Suprapubic skin (tissue), 4 donors: ENCODE results near the gene POLR2I. TPM values are rescaled to one million over a fixed set of nuclear protein-coding genes. Genes with fewer than 3 reads are reported as not detected.
"Not testable (repeated sequence)": the region's sequence is repeated elsewhere in the genome, so short reads cannot be mapped to it uniquely, and the experiment has no call there.

Source experiments
- DNase-seq, 2 donors: peaks; one replicate each; pipeline ENCODE4 v3.0.0-alpha.2; 2019; ENCODE audit warnings: low spot score in 2 of 2
- H3K27ac ChIP-seq: fragments of 200-600 bp; sonication (generic); one replicate; pipeline ENCODE4 v1.5.1; 2019
- H3K27me3 ChIP-seq: fragments of 200-600 bp; sonication (generic); one replicate; pipeline ENCODE4 v1.5.1; 2019
- H3K36me3 ChIP-seq: fragments of 200-600 bp; sonication (generic); one replicate; pipeline ENCODE4 v1.5.1; 2019
- H3K4me1 ChIP-seq: fragments of 200-600 bp; sonication (generic); one replicate; pipeline ENCODE4 v1.5.1; 2019
- H3K4me3 ChIP-seq: fragments of 200-600 bp; sonication (generic); one replicate; pipeline ENCODE4 v1.5.1; 2019; ENCODE audit warnings: mild to moderate bottlenecking
- H3K9me3 ChIP-seq: fragments of 200-600 bp; sonication (generic); one replicate; pipeline ENCODE4 v1.5.1; 2019
- EP300 ChIP-seq: sonication (generic); formaldehyde crosslinking; IDR thresholded peaks from one replicate; pipeline ENCODE4 v1.6.1; 2017; ENCODE audit warnings: antibody characterized with exemption
- POLR2A ChIP-seq, 2 donors: fragments of 450-650 bp; IDR thresholded peaks; one replicate each; pipeline ENCODE4 v1.6.1; 2017; ENCODE audit warnings: antibody characterized with exemption in 2 of 2, mild to moderate bottlenecking in 2 of 2, moderate library complexity in 2 of 2
- POLR2AphosphoS5 ChIP-seq, 3 donors: sonication (generic); formaldehyde crosslinking; IDR thresholded peaks; one replicate each; pipeline ENCODE4 v1.6.1; 2017; ENCODE audit warnings: antibody characterized with exemption in 3 of 3
- WGBS: methylation state at CpG from one replicate; pipeline ENCODE4 v1.1.5; 2018; 5-methylcytosine and 5-hydroxymethylcytosine counted together
- total RNA-seq, 4 donors: library from RNA; depleted of rRNA; stranded (reverse); fragments of >200 nt; gene quantifications; one replicate each; pipeline ENCODE4 v1.1.0, GENCODE V29; 2016
- TF ChIP-seq, protein P1 (sequence below), 2 donors: fragments of 200-600 bp in 1 of 2; fragments of 450-650 bp in 1 of 2; sonication (generic) in 1 of 2; IDR thresholded peaks; one replicate each; pipeline ENCODE4 v1.5.1; 2016 to 2019; ENCODE audit warnings: antibody characterized with exemption in 2 of 2, mild to moderate bottlenecking in 1 of 2, moderate library complexity in 1 of 2

Gene POLR2I
- total RNA-seq, 4 donors from 2014 or later, result 21.8 to 57.5 (median 31.3) TPM

DNA sequence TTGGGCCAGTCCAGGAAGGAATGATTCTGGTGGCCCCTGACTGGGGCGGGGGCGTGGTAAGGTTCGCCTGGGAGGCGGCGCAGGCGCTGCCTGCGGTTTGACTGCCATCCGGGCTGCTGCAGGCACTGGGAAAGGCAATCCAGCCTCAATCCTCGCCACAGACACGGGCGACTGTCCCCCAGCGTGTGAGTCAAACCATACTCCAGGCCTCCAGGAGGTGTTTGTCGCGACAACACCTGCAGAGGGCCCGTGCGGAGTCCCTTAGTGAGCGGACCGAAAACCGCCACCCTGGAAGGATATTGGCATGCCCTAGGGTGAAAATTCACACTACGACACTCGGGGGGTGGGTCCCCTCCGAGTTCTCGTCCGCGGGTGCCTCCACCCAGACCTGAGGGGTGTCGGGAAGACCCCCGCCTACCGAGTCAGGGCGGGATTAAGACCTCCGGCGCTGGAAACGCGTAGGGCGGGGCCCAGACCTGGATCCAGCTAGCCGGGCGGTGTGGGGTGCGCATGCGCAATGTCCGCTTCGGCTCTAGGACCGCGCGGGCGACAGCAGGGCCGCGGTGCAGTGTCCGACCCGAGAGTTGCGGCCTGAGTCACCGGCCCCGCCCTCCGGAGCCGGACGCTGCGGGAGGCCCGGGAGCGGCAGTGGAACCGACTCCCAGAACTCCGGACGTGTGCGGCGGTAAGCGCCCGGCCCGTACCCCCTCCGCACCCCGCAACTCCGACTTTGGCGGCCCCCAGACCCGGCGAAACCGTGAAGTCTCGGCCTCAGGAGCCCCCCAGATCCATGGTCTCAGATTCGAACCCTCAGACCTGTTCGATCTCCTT, 25.0 kb upstream of the POLR2I start, which contains the start of gene CAPNS1:
Gene CAPNS1 (plus strand): TSS at position 594 of the 831 bp plus-strand sequence. CDS start 946 bp downstream, outside the sequence.
- Histone ChIP-seq H3K27me3 (no peaks in the 10 kb centered on the region), H3K4me3 (peak within 1 kb of the TSS; percentile 86), H3K36me3 (peaks cover 27% of the 10 kb centered on the region), H3K27ac (peak within 1 kb of the TSS; percentile 97), H3K4me1 (peaks cover 34% of the 10 kb centered on the region), H3K9me3 (no peaks in the 10 kb centered on the region)
- TF ChIP-seq POLR2A (IDR thresholded peaks at IDR 0.05) (peak; percentile 81 to 88), POLR2AphosphoS5 (IDR thresholded peaks at IDR 0.05) (peak in 2 of 3 donors; percentile 52 to 60), EP300 (no peak)
- TF ChIP-seq, protein P1, sequence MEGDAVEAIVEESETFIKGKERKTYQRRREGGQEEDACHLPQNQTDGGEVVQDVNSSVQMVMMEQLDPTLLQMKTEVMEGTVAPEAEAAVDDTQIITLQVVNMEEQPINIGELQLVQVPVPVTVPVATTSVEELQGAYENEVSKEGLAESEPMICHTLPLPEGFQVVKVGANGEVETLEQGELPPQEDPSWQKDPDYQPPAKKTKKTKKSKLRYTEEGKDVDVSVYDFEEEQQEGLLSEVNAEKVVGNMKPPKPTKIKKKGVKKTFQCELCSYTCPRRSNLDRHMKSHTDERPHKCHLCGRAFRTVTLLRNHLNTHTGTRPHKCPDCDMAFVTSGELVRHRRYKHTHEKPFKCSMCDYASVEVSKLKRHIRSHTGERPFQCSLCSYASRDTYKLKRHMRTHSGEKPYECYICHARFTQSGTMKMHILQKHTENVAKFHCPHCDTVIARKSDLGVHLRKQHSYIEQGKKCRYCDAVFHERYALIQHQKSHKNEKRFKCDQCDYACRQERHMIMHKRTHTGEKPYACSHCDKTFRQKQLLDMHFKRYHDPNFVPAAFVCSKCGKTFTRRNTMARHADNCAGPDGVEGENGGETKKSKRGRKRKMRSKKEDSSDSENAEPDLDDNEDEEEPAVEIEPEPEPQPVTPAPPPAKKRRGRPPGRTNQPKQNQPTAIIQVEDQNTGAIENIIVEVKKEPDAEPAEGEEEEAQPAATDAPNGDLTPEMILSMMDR (IDR thresholded peaks at IDR 0.05), result no peak
- DNase-seq, result peak; percentile 98
- 0% methylated on average over 35 of the region's 75 CpGs for WGBS

DNA sequence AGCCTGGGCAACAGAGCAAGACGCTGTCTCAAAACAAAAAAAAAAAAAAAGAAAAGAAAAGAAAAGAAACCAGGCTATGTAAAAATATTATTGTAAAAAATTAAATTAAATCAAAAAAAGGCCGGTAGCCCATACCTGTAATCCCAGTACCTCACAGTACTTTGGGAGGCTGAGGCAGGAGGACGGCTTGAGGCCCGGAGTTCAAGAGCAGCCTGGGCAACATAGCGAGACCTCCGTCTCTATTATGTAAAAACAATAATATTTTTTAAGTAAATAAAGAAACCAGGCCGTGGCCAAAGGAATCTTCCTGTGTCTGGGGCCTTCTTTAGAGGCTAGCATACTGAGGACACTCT, 24.4 kb upstream of the POLR2I start:
- H3K4me3 ChIP-seq, result peak overlapping the region; percentile 86
- TF ChIP-seq, protein P1 (IDR thresholded peaks at IDR 0.05), result no peak
- H3K9me3 ChIP-seq, result no peaks in the 10 kb centered on the region
- peaks cover 34% of the 10 kb centered on the region for H3K4me1 ChIP-seq
- 44% methylated on average over 7 of the region's 7 CpGs for WGBS
- peak overlapping the region; percentile 97 for H3K27ac ChIP-seq
- H3K36me3 ChIP-seq, result peaks cover 22% of the 10 kb centered on the region
- DNase-seq, result no peak
- H3K27me3 ChIP-seq, result no peaks in the 10 kb centered on the region

DNA sequence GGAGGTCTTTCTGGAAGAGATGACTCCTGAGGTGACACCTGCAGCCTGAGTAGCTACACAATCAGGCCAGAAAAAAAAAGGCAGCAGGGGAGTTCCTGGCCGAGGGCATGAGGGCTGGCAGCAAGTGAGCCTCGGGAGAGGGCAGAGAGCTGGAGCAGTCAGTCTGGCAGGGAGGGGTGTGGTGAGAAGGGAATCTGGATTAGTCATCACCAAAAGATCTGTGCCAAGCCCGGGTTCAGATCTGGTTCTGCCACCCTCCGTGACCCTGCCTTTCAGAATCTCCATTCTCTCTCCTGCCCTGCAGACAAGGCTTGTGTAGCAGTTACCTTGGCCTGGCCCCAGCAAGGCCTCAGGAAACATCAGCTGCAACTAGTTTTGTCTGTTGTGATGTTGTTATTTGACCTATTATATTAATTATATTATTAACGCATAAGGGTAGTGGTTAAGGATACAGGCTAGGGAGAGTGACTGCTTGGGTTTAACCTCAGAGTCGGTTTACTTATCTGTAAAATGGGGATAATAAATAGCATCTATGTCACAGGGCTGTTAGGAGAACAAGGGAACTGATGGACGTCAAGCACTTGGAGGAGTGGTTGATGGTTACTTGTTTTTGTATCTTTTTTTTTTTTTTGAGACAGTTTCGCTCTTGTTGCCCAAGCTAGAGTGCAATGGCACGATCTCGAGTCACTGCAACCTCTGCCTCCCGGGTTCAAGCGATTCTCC, 22.4 kb upstream of the POLR2I start:
- Histone ChIP-seq H3K36me3 (peaks cover 4% of the 10 kb centered on the region), H3K4me1 (peaks cover 39% of the 10 kb centered on the region), H3K27ac (peak overlapping the region; percentile 75), H3K27me3 (no peaks in the 10 kb centered on the region), H3K4me3 (peak overlapping the region; percentile 27), H3K9me3 (no peaks in the 10 kb centered on the region)
- no peak for DNase-seq
- WGBS, result 46% methylated on average over 12 of the region's 12 CpGs
- TF ChIP-seq, protein P1 (IDR thresholded peaks at IDR 0.05), result no peak
- TF ChIP-seq POLR2AphosphoS5 (IDR thresholded peaks at IDR 0.05) (peak in 1 of 3 donors; percentile 52), EP300 (no peak), POLR2A (IDR thresholded peaks at IDR 0.05) (no peak)

DNA sequence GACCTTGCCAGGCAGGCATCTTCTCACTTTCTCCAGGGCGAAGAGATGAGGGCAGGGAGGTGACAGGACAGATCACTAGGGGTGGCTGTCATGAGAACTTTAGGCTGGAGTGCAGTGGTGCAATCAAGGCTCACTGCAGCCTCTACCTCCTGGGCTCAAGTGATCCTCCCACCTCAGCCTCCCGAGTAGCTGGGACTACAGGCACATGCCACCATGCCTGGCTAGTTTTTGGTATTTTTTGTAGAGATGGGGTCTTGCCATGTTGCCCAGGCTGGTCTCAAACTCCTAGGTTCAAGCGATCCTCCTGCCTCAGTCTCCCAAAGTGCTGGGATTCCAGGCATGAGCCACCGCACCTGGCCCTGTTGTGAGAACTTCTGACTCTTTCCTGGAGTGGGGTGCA, 20.2 kb upstream of the POLR2I start:
- H3K36me3 ChIP-seq, H3K27me3 ChIP-seq, H3K4me3 ChIP-seq, DNase-seq, H3K27ac ChIP-seq, H3K9me3 ChIP-seq: not testable (repeated sequence)
- WGBS, result 93% methylated on average over 3 of the region's 4 CpGs
- peaks cover 35% of the 10 kb centered on the region for H3K4me1 ChIP-seq

DNA sequence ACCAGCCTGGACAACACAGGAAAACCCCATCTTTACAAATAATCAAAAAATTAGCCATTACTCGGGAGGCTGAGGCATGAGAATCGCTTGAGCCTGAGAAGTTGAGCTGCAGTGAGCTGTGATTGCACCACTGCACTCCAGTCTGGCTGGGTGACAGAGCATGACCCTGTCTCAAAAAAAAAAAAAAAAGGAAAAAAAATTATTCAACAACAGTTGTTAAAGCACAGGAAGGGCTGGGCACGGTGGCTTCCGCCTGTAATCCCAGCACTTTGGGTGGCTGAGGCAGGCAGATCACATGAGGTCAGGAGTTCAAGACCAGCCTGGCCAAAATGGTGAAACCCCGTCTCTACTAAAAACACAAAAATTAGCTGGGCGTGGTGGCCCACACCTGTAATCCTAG, 16.5 kb upstream of the POLR2I start:
- H3K4me3 ChIP-seq, H3K27me3 ChIP-seq, H3K9me3 ChIP-seq, H3K36me3 ChIP-seq, H3K27ac ChIP-seq, DNase-seq: not testable (repeated sequence)
- peaks cover 28% of the 10 kb centered on the region for H3K4me1 ChIP-seq
- WGBS, result 61% methylated on average over 6 of the region's 6 CpGs

DNA sequence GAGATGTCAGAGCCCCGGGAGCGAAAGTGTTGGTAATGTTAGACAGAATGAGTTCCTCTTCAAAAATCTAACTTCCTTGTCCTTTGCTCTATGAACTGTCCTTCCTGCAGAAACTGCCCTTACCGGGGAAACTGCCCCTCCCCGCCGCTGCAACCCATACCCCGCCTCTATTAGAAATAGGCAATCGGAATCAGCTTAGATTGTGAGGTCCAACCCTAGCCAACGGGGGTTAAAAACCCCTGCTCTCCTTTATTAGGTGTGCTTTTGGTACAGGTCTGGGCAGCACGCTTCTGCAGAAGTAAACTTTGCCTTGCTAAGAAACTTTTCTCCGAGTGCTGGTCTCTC, 13.7 kb upstream of the POLR2I start:
- Histone ChIP-seq H3K36me3 (peaks cover 25% of the 10 kb centered on the region), H3K4me3 (peak overlapping the region; percentile 52), H3K4me1 (peaks cover 24% of the 10 kb centered on the region), H3K27ac (peak overlapping the region; percentile 87), H3K27me3 (no peaks in the 10 kb centered on the region), H3K9me3 (no peaks in the 10 kb centered on the region)
- TF ChIP-seq POLR2A (IDR thresholded peaks at IDR 0.05) (no peak), EP300 (no peak), POLR2AphosphoS5 (IDR thresholded peaks at IDR 0.05) (no peak)
- TF ChIP-seq, protein P1 (IDR thresholded peaks at IDR 0.05), result no peak
- no peak for DNase-seq
- 13% methylated on average over 10 of the region's 10 CpGs for WGBS
